Measurements from ENCODE around the gene OXER1.

DNA sequence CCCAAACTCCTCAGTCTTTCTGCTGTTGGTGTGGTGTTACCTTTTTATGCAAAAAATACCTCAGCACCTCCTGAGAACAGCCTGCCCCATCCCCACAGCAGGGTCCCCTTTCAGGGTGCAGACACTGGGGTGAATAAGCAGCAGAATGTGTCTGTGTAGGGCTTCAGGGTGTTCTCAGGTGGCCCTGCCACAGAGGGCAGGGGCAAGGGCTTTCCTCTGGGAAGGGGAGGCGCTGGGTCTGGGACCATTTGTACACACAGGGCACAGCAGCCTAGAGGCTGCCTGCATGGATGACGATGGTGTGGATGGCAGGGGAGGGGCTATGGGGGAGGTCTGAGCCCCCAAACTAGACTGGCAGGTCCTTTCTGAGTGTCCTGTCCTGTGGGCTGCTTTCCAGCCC is 25.8 kb upstream of the OXER1 start:
- TF ChIP-seq, protein P1, sequence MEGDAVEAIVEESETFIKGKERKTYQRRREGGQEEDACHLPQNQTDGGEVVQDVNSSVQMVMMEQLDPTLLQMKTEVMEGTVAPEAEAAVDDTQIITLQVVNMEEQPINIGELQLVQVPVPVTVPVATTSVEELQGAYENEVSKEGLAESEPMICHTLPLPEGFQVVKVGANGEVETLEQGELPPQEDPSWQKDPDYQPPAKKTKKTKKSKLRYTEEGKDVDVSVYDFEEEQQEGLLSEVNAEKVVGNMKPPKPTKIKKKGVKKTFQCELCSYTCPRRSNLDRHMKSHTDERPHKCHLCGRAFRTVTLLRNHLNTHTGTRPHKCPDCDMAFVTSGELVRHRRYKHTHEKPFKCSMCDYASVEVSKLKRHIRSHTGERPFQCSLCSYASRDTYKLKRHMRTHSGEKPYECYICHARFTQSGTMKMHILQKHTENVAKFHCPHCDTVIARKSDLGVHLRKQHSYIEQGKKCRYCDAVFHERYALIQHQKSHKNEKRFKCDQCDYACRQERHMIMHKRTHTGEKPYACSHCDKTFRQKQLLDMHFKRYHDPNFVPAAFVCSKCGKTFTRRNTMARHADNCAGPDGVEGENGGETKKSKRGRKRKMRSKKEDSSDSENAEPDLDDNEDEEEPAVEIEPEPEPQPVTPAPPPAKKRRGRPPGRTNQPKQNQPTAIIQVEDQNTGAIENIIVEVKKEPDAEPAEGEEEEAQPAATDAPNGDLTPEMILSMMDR (IDR thresholded peaks at IDR 0.05), result no peak
- TF ChIP-seq, protein P2, sequence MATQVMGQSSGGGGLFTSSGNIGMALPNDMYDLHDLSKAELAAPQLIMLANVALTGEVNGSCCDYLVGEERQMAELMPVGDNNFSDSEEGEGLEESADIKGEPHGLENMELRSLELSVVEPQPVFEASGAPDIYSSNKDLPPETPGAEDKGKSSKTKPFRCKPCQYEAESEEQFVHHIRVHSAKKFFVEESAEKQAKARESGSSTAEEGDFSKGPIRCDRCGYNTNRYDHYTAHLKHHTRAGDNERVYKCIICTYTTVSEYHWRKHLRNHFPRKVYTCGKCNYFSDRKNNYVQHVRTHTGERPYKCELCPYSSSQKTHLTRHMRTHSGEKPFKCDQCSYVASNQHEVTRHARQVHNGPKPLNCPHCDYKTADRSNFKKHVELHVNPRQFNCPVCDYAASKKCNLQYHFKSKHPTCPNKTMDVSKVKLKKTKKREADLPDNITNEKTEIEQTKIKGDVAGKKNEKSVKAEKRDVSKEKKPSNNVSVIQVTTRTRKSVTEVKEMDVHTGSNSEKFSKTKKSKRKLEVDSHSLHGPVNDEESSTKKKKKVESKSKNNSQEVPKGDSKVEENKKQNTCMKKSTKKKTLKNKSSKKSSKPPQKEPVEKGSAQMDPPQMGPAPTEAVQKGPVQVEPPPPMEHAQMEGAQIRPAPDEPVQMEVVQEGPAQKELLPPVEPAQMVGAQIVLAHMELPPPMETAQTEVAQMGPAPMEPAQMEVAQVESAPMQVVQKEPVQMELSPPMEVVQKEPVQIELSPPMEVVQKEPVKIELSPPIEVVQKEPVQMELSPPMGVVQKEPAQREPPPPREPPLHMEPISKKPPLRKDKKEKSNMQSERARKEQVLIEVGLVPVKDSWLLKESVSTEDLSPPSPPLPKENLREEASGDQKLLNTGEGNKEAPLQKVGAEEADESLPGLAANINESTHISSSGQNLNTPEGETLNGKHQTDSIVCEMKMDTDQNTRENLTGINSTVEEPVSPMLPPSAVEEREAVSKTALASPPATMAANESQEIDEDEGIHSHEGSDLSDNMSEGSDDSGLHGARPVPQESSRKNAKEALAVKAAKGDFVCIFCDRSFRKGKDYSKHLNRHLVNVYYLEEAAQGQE (IDR thresholded peaks at IDR 0.05; ENCODE audit: insufficient read depth in 1 of 2, low read depth in 2 of 2, low read length in 1 of 2), result no peak
- TF ChIP-seq SIN3A (IDR thresholded peaks at IDR 0.05; ENCODE audit: borderline replicate concordance, insufficient read depth, low read depth, low read length) (no peak), POLR2AphosphoS5 (IDR thresholded peaks at IDR 0.05; ENCODE audit: low read depth, low read length) (no peak), TCF7L2 (IDR thresholded peaks at IDR 0.05; ENCODE audit: low read depth, low read length) (no peak)

Data from Panc1 (cell line).